HCT116 (cell line): ENCODE data around the gene CMIP. TPM values are rescaled to one million over a fixed set of nuclear protein-coding genes. Genes with fewer than 3 reads are reported as not detected.

Experiments
- ATAC-seq: fragments of 200-7000 bp; cut with Tn5 transposase; 2 replicates; pipeline ENCODE4 v1.9.1; 2020; ENCODE audit warnings: mild to moderate bottlenecking, moderate library complexity
- BruUV-seq: library from RNA; stranded (reverse); fragments of 400-500 nt; replicated peaks from 2 replicates; lab custom pipeline; 2021; lab: Mats Ljungman, UMichigan
- CTCF ChIA-PET: fragments of 300-600 bp; sonication (Branson Sonifier 250); formaldehyde crosslinking; loops from one replicate; lab custom pipeline; 2021; ENCODE audit warnings: antibody characterized with exemption; lab: Charles Lee
- POLR2A ChIA-PET: fragments of 300-600, 350-600 bp; sonication (Branson Sonifier 250); formaldehyde crosslinking; loops from one replicate; lab custom pipeline; 2021; ENCODE audit warnings: antibody characterized with exemption; lab: Charles Lee
- RAD21 ChIA-PET, 2 experiments: fragments of 300-600 bp; sonication (Branson Sonifier 250); formaldehyde crosslinking; loops; one replicate each; lab custom pipeline; 2023; ENCODE audit warnings: low total read pairs in 2 of 2; ENCODE audit not compliant: uncharacterized antibody in 2 of 2, unreplicated experiment in 2 of 2, low non-redundant PET in 1 of 2; lab: Charles Lee
- DNase-seq: peaks from one replicate; pipeline ENCODE4 v3.0.0-alpha.2; 2010; ENCODE audit warnings: low read depth, low spot score
- H2AFZ ChIP-seq: fragments of 200-600 bp; shearing (Covaris generic), sonication (generic); 2 replicates; pipeline ENCODE4 v1.6.1; 2017; ENCODE audit warnings: low read depth, mixed run types, mixed read lengths, antibody characterized with exemption, low read length; ENCODE audit not compliant: poor library complexity, severe bottlenecking
- H3K27ac ChIP-seq: 2 replicates; pipeline ENCODE4 v1.5.1; 2012; ENCODE audit warnings: low read depth, low read length
- H3K27me3 ChIP-seq: fragments of 200-600 bp; sonication (generic); 2 replicates; pipeline ENCODE4 v1.6.1; 2016; ENCODE audit warnings: mixed run types, low read length, mixed read lengths; ENCODE audit not compliant: insufficient read depth
- H3K36me3 ChIP-seq, 2 experiments: fragments of 200-500 bp in 1 of 2; fragments of 200-600 bp in 1 of 2; sonication (Bioruptor generic) in 1 of 2; sonication (generic) in 1 of 2; 2 replicates each; pipeline versions ENCODE4 v1.5.1 to v1.6.1; 2014 to 2016; ENCODE audit warnings: low read length in 2 of 2, inconsistent platforms in 1 of 2, mixed read lengths in 1 of 2, mixed run types in 1 of 2; ENCODE audit not compliant: insufficient read depth in 2 of 2, control insufficient read depth in 1 of 2
- H3K4me1 ChIP-seq, 2 experiments: fragments of 200-600 bp in 1 of 2; sonication (generic) in 1 of 2; 2 replicates each; pipeline versions ENCODE4 v1.5.1 to v1.6.1; 2012 to 2017; ENCODE audit warnings: low read length in 2 of 2, inconsistent platforms in 1 of 2, mild to moderate bottlenecking in 1 of 2, mixed read lengths in 1 of 2, mixed run types in 1 of 2, moderate library complexity in 1 of 2; ENCODE audit not compliant: insufficient read depth in 2 of 2, control insufficient read depth in 1 of 2
- H3K4me2 ChIP-seq: fragments of 200-600 bp; sonication (generic); 2 replicates; pipeline ENCODE4 v1.6.1; 2017; ENCODE audit warnings: mixed run types, low read length, mixed read lengths
- H3K4me3 ChIP-seq, 2 experiments: fragments of 200-600 bp in 1 of 2; sonication (generic) in 1 of 2; replicated peaks in 1 of 2; 2 replicates each; pipeline ENCODE4 v1.5.1; 2011 to 2016; ENCODE audit warnings: low read length in 2 of 2, control low read depth in 1 of 2, low read depth in 1 of 2, mild to moderate bottlenecking in 1 of 2, mixed read lengths in 1 of 2, mixed run types in 1 of 2
- H3K79me2 ChIP-seq: fragments of 200-600 bp; sonication (generic); 2 replicates; pipeline ENCODE4 v1.6.1; 2017; ENCODE audit warnings: mild to moderate bottlenecking, mixed run types, low read length, moderate library complexity, mixed read lengths; ENCODE audit not compliant: insufficient read depth
- H3K9ac ChIP-seq: fragments of 200-600 bp; sonication (generic); 2 replicates; pipeline ENCODE4 v1.6.1; 2016; ENCODE audit warnings: low read length, mixed read lengths
- H3K9me2 ChIP-seq: fragments of 200-600 bp; sonication (generic), shearing (Covaris generic); 2 replicates; pipeline ENCODE4 v1.6.1; 2017; ENCODE audit warnings: mixed run types, mild to moderate bottlenecking, moderate library complexity; ENCODE audit not compliant: insufficient read depth
- H3K9me3 ChIP-seq, 2 experiments: fragments of 200-500 bp in 1 of 2; fragments of 200-600 bp in 1 of 2; sonication (Bioruptor generic) in 1 of 2; sonication (generic) in 1 of 2; 2 replicates each; pipeline ENCODE4 v1.6.1; 2014 to 2017; ENCODE audit warnings: low read length in 2 of 2, mixed read lengths in 2 of 2, inconsistent platforms in 1 of 2, low read depth in 1 of 2, mild to moderate bottlenecking in 1 of 2, mixed run types in 1 of 2, moderate library complexity in 1 of 2; ENCODE audit not compliant: control insufficient read depth in 1 of 2, insufficient read depth in 1 of 2
- H4K20me1 ChIP-seq: fragments of 200-600 bp; sonication (generic), shearing (Covaris generic); 2 replicates; pipeline ENCODE4 v1.6.1; 2017; ENCODE audit warnings: mixed run types, mild to moderate bottlenecking, moderate library complexity; ENCODE audit not compliant: insufficient read depth
- ATF3 ChIP-seq: IDR thresholded peaks from 2 replicates; pipeline ENCODE4 v1.6.1; 2012
- CBX3 ChIP-seq: IDR thresholded peaks from 2 replicates; pipeline ENCODE4 v1.6.1; 2012; ENCODE audit warnings: low read depth
- EGR1 ChIP-seq: IDR thresholded peaks from 2 replicates; pipeline ENCODE4 v1.6.1; 2012; ENCODE audit warnings: low read depth
- ELF1 ChIP-seq: IDR thresholded peaks from 2 replicates; pipeline ENCODE4 v1.6.1; 2012; ENCODE audit warnings: low read depth, borderline replicate concordance
- EZH2phosphoT487 ChIP-seq: fragments of 200-600 bp; IDR thresholded peaks from 2 replicates; pipeline ENCODE4 v1.6.1; 2018; ENCODE audit warnings: antibody characterized with exemption, borderline replicate concordance
- FOSL1 ChIP-seq: IDR thresholded peaks from 2 replicates; pipeline ENCODE4 v1.6.1; 2012; ENCODE audit warnings: low read depth
- JUND ChIP-seq: IDR thresholded peaks from 2 replicates; pipeline ENCODE4 v1.6.1; 2012
- POLR2A ChIP-seq: IDR thresholded peaks from 2 replicates; pipeline ENCODE4 v1.7.0; 2011; ENCODE audit warnings: borderline replicate concordance; ENCODE audit not compliant: insufficient read depth, insufficient read length; ENCODE audit errors: extremely low read depth
- SIN3A ChIP-seq: IDR thresholded peaks from 2 replicates; pipeline ENCODE4 v1.6.1; 2012; ENCODE audit warnings: low read depth
- SRF ChIP-seq: IDR thresholded peaks from 2 replicates; pipeline ENCODE4 v1.6.1; 2012; ENCODE audit warnings: low read depth
- YY1 ChIP-seq: IDR thresholded peaks from 2 replicates; pipeline ENCODE4 v1.6.1; 2011; ENCODE audit warnings: low read length, low read depth, moderate library complexity, mild to moderate bottlenecking; ENCODE audit not compliant: insufficient replicate concordance; ENCODE audit errors: extremely low read depth
- ZFX ChIP-seq: fragments of 450-650 bp; IDR thresholded peaks from 2 replicates; pipeline ENCODE4 v1.6.1; 2017
- ZNF274 ChIP-seq: fragments of 200-500 bp; sonication (Bioruptor generic); IDR thresholded peaks from 2 replicates; pipeline ENCODE4 v1.6.1; 2014; ENCODE audit warnings: mild to moderate bottlenecking, low read depth, low read length, inconsistent platforms
- intact Hi-C: fragments of 100-400 bp; cut with micrococcal nuclease; formaldehyde crosslinking; loops from 2 replicates; pipeline ENCODE4 v1.10.0; 2022
- total RNA-seq: library from RNA; stranded (reverse); gene quantifications from one replicate; pipeline ENCODE4 v1.2.1, GENCODE V29; 2021; ENCODE audit not compliant: unreplicated experiment
- TF ChIP-seq, protein P1 (sequence below): IDR thresholded peaks from 2 replicates; pipeline ENCODE4 v1.6.1; 2011; ENCODE audit warnings: mild to moderate bottlenecking, low read length, moderate library complexity; ENCODE audit not compliant: insufficient replicate concordance; ENCODE audit errors: extremely low read depth

The CMIP gene
- total RNA-seq, 1 experiment from 2014 or later, result 64.6 TPM

DNA sequence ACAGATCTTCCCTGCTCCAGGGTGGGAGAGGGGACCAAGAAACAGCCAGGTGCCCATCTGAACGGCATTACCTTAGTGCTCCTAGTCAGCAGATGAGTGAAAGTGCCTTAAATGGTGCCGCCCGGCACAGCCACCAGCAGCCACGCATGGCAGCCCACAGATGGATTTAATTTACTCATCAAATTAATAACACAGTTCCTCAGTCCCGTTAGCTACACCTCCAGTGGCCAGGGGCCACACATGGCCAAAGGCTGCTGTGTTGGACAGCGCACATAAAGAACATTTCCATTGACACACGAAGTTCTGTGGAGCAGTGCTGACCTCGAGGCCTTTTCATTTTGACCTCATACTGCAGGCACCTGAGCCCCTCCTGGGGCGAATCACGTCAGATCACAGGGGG, 166.3 kb downstream of the CMIP start:
- no peak for TF ChIP-seq SIN3A
- no peak for TF ChIP-seq ZNF274
- no peak for TF ChIP-seq SRF
- no peak for TF ChIP-seq EZH2phosphoT487
- TF ChIP-seq ELF1, result no peak
- TF ChIP-seq ATF3, result no peak
- no peak for TF ChIP-seq FOSL1
- no peak for TF ChIP-seq CBX3
- TF ChIP-seq ZFX, result no peak
- TF ChIP-seq EGR1, result no peak
- TF ChIP-seq JUND, result no peak
- TF ChIP-seq, protein P1, sequence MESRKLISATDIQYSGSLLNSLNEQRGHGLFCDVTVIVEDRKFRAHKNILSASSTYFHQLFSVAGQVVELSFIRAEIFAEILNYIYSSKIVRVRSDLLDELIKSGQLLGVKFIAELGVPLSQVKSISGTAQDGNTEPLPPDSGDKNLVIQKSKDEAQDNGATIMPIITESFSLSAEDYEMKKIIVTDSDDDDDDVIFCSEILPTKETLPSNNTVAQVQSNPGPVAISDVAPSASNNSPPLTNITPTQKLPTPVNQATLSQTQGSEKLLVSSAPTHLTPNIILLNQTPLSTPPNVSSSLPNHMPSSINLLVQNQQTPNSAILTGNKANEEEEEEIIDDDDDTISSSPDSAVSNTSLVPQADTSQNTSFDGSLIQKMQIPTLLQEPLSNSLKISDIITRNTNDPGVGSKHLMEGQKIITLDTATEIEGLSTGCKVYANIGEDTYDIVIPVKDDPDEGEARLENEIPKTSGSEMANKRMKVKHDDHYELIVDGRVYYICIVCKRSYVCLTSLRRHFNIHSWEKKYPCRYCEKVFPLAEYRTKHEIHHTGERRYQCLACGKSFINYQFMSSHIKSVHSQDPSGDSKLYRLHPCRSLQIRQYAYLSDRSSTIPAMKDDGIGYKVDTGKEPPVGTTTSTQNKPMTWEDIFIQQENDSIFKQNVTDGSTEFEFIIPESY, result no peak
- no peak for TF ChIP-seq YY1
- TF ChIP-seq POLR2A, result no peak
- Histone ChIP-seq H4K20me1 (no peaks in the 10 kb centered on the region; the same call in 1 of the 2 replicates), H3K4me3 (no peak overlapping the region), H3K79me2 (peaks cover 51% of the 10 kb centered on the region; the same call in 1 of the 2 replicates), H3K4me2 (no peak overlapping the region), H3K36me3 (peaks cover 0 to 18% of the 10 kb centered on the region in 2 experiments; a peak in 3 of 4 replicates), H3K27me3 (no peaks in the 10 kb centered on the region), H3K4me1 (peaks cover 7 to 38% of the 10 kb centered on the region in 2 experiments; a peak in 3 of 4 replicates), H3K9me2 (no peaks in the 10 kb centered on the region), H2AFZ (no peak overlapping the region), H3K9ac (no peak overlapping the region), H3K27ac (no peak overlapping the region), H3K9me3 (no peaks in the 10 kb centered on the region)
- RAD21 ChIA-PET, result no interaction called here
- BruUV-seq, result no TSS peak
- no peak for DNase-seq
- ATAC-seq, result no peak
- POLR2A ChIA-PET, result no interaction called here
- CTCF ChIA-PET, result interaction anchor here (0.6 kb wide), 1 partner anchor 208 kb away, joined by 4 read pairs; no protein-coding TSS in a partner anchor
- intact Hi-C loops, result no loop called here
